HEK293 (cell line): ENCODE data around the gene DNAJC30.

Source experiments
- BCL6B ChIP-seq: fragments of 450-650 bp; formaldehyde crosslinking; IDR thresholded peaks from 2 replicates; pipeline ENCODE4 v1.5.1; 2017; ENCODE audit warnings: missing biosample characterization, missing genetic modification characterization
- GLI4 ChIP-seq: fragments of 450-650 bp; formaldehyde crosslinking; IDR thresholded peaks from 2 replicates; pipeline ENCODE4 v1.5.1; 2016; ENCODE audit warnings: missing biosample characterization, missing genetic modification characterization
- KLF1 ChIP-seq: fragments of 450-650 bp; formaldehyde crosslinking; IDR thresholded peaks from 2 replicates; pipeline ENCODE4 v1.5.1; 2016; ENCODE audit warnings: missing biosample characterization, missing genetic modification characterization
- PATZ1 ChIP-seq: fragments of 450-650 bp; formaldehyde crosslinking; IDR thresholded peaks from 2 replicates; pipeline ENCODE4 v1.5.1; 2016; ENCODE audit warnings: missing biosample characterization, missing genetic modification characterization
- SALL2 ChIP-seq: fragments of 450-650 bp; formaldehyde crosslinking; IDR thresholded peaks from 2 replicates; pipeline ENCODE4 v1.5.0; 2017; ENCODE audit warnings: missing biosample characterization, mild to moderate bottlenecking, missing genetic modification characterization, borderline replicate concordance
- ZIC2 ChIP-seq: fragments of 450-650 bp; formaldehyde crosslinking; IDR thresholded peaks from 2 replicates; pipeline ENCODE4 v1.5.1; 2016; ENCODE audit warnings: missing biosample characterization, missing genetic modification characterization
- ZNF10 ChIP-seq: fragments of 450-650 bp; formaldehyde crosslinking; IDR thresholded peaks from 2 replicates; pipeline ENCODE4 v1.5.1; 2017; ENCODE audit warnings: missing biosample characterization, missing genetic modification characterization
- ZNF175 ChIP-seq: fragments of 450-650 bp; formaldehyde crosslinking; IDR thresholded peaks from 2 replicates; pipeline ENCODE4 v1.5.1; 2016; ENCODE audit warnings: missing biosample characterization, missing genetic modification characterization
- ZNF184 ChIP-seq: fragments of 450-650 bp; IDR thresholded peaks from 2 replicates; pipeline ENCODE4 v1.5.1; 2018; ENCODE audit warnings: missing biosample characterization, mild to moderate bottlenecking, missing genetic modification characterization
- ZNF19 ChIP-seq: fragments of 450-650 bp; formaldehyde crosslinking; IDR thresholded peaks from 2 replicates; pipeline ENCODE4; 2016; ENCODE audit warnings: missing biosample characterization, missing genetic modification characterization, low read depth
- ZNF26 ChIP-seq: fragments of 450-650 bp; formaldehyde crosslinking; IDR thresholded peaks from 2 replicates; pipeline ENCODE4 v1.5.1; 2016; ENCODE audit warnings: missing biosample characterization, missing genetic modification characterization
- ZNF266 ChIP-seq: fragments of 450-650 bp; formaldehyde crosslinking; IDR thresholded peaks from 2 replicates; pipeline ENCODE4 v1.5.1; 2016; ENCODE audit warnings: missing biosample characterization, missing genetic modification characterization, low read depth
- ZNF341 ChIP-seq: fragments of 450-650 bp; formaldehyde crosslinking; IDR thresholded peaks from 2 replicates; pipeline ENCODE4; 2016; ENCODE audit warnings: low read depth, missing biosample characterization, missing genetic modification characterization
- ZNF37A ChIP-seq: fragments of 450-650 bp; IDR thresholded peaks from 2 replicates; pipeline ENCODE4 v1.5.1; 2018; ENCODE audit warnings: missing biosample characterization, missing genetic modification characterization
- ZNF544 ChIP-seq: fragments of 450-650 bp; formaldehyde crosslinking; IDR thresholded peaks from 2 replicates; pipeline ENCODE4 v1.5.0; 2017; ENCODE audit warnings: missing biosample characterization, missing genetic modification characterization
- ZNF560 ChIP-seq: fragments of 450-650 bp; formaldehyde crosslinking; IDR thresholded peaks from 2 replicates; pipeline ENCODE4 v1.5.1; 2017; ENCODE audit warnings: missing biosample characterization, missing genetic modification characterization, borderline replicate concordance
- ZNF610 ChIP-seq: fragments of 450-650 bp; formaldehyde crosslinking; IDR thresholded peaks from 2 replicates; pipeline ENCODE4 v1.5.1; 2016; ENCODE audit warnings: missing biosample characterization, missing genetic modification characterization, borderline replicate concordance
- ZNF623 ChIP-seq: fragments of 450-650 bp; formaldehyde crosslinking; IDR thresholded peaks from 2 replicates; pipeline ENCODE4 v1.5.1; 2016; ENCODE audit warnings: missing biosample characterization, missing genetic modification characterization
- ZNF664 ChIP-seq: fragments of 450-650 bp; formaldehyde crosslinking; IDR thresholded peaks from 2 replicates; pipeline ENCODE4 v1.5.1; 2016; ENCODE audit warnings: missing biosample characterization, missing genetic modification characterization
- ZNF670 ChIP-seq: fragments of 450-650 bp; formaldehyde crosslinking; IDR thresholded peaks from 2 replicates; pipeline ENCODE4 v1.5.1; 2016; ENCODE audit warnings: missing biosample characterization, missing genetic modification characterization, low read depth
- ZNF704 ChIP-seq: fragments of 450-650 bp; formaldehyde crosslinking; IDR thresholded peaks from 2 replicates; pipeline ENCODE4 v1.5.1; 2016; ENCODE audit warnings: missing biosample characterization, missing genetic modification characterization
- ZNF792 ChIP-seq: fragments of 450-650 bp; formaldehyde crosslinking; IDR thresholded peaks from 2 replicates; pipeline ENCODE4 v1.5.1; 2016; ENCODE audit warnings: missing biosample characterization, missing genetic modification characterization
- ZNF843 ChIP-seq: fragments of 450-650 bp; formaldehyde crosslinking; IDR thresholded peaks from 2 replicates; pipeline ENCODE4 v1.5.1; 2016; ENCODE audit warnings: missing biosample characterization, missing genetic modification characterization
- ZSCAN23 ChIP-seq: fragments of 450-650 bp; formaldehyde crosslinking; IDR thresholded peaks from 2 replicates; pipeline ENCODE4 v1.5.1; 2016; ENCODE audit warnings: missing biosample characterization, missing genetic modification characterization
- TF ChIP-seq, protein P1 (sequence below): fragments of 450-650 bp; formaldehyde crosslinking; IDR thresholded peaks from 2 replicates; pipeline ENCODE4 v1.5.1; 2016; ENCODE audit warnings: missing biosample characterization, missing genetic modification characterization
- TF ChIP-seq, protein P2 (sequence below): fragments of 450-650 bp; formaldehyde crosslinking; IDR thresholded peaks from 2 replicates; pipeline ENCODE4 v1.5.1; 2016; ENCODE audit warnings: missing biosample characterization, missing genetic modification characterization
- TF ChIP-seq, protein P3 (sequence below): fragments of 450-650 bp; formaldehyde crosslinking; IDR thresholded peaks from 2 replicates; pipeline ENCODE4 v1.5.1; 2016; ENCODE audit warnings: missing biosample characterization, missing genetic modification characterization

The DNAJC30 gene

DNA sequence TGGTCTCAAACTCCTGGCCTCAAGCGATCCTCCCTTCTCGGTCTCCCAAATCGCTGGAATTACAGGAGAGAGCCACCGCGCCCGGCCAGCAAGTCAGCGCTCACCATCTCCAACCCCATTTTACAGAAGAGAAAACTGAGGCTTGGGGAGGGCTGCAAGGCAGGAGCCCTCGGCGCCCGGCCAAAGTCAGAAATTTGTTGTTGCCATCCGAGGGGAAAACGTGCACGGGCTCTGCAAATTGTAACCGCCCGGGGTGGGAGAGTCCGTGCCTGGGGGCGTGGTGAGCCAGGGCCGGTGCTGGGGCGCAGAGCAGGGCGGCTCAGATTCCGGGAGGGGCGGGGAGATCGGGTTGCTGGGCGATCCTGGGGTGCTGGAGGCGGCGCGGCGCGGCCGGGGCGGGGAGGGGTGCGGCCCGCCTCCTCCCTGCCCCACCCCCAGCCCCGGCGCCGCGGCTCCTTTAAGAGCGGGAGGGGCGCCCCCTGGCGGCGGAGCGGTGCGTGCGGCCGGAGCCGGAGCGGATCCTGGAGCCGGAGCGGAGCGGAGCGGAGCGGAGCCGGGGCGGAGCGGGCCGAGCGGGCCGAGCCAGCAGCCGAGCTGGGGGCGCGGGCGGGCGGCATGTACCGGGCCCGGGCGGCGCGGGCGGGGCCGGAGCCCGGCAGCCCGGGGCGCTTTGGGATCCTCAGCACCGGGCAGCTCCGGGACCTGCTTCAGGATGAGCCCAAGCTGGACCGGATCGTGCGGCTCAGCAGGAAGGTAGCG is 15.7 kb downstream of the DNAJC30 start, which contains the start of gene VPS37D (continued):
- TF ChIP-seq GLI4: no peak
- peak; percentile 97 for TF ChIP-seq KLF1 (tag by site-specific recombination)
- no peak for TF ChIP-seq ZNF266 (tag by site-specific recombination)
- TF ChIP-seq, protein P1, sequence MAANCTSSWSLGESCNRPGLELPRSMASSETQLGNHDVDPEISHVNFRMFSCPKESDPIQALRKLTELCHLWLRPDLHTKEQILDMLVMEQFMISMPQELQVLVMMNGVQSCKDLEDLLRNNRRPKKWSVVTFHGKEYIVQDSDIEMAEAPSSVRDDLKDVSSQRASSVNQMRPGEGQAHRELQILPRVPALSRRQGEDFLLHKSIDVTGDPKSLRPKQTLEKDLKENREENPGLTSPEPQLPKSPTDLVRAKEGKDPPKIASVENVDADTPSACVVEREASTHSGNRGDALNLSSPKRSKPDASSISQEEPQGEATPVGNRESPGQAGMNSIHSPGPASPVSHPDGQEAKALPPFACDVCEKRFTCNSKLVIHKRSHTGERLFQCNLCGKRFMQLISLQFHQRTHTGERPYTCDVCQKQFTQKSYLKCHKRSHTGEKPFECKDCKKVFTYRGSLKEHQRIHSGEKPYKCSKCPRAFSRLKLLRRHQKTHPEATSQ (tag by site-specific recombination): no peak
- TF ChIP-seq ZNF19 (tag by site-specific recombination): no peak
- no peak for TF ChIP-seq ZNF670 (tag by site-specific recombination)
- TF ChIP-seq, protein P2, sequence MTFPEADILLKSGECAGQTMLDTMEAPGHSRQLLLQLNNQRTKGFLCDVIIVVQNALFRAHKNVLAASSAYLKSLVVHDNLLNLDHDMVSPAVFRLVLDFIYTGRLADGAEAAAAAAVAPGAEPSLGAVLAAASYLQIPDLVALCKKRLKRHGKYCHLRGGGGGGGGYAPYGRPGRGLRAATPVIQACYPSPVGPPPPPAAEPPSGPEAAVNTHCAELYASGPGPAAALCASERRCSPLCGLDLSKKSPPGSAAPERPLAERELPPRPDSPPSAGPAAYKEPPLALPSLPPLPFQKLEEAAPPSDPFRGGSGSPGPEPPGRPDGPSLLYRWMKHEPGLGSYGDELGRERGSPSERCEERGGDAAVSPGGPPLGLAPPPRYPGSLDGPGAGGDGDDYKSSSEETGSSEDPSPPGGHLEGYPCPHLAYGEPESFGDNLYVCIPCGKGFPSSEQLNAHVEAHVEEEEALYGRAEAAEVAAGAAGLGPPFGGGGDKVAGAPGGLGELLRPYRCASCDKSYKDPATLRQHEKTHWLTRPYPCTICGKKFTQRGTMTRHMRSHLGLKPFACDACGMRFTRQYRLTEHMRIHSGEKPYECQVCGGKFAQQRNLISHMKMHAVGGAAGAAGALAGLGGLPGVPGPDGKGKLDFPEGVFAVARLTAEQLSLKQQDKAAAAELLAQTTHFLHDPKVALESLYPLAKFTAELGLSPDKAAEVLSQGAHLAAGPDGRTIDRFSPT (tag by site-specific recombination): no peak
- no peak for TF ChIP-seq ZIC2 (tag by site-specific recombination)
- TF ChIP-seq ZNF184: no peak
- TF ChIP-seq ZNF792 (tag by site-specific recombination): no peak
- TF ChIP-seq ZNF843 (tag by site-specific recombination): no peak
- no peak for TF ChIP-seq ZSCAN23 (tag by site-specific recombination)
- TF ChIP-seq SALL2 (tag by site-specific recombination): no peak
- no peak for TF ChIP-seq ZNF704 (tag by site-specific recombination)
- TF ChIP-seq, protein P3, sequence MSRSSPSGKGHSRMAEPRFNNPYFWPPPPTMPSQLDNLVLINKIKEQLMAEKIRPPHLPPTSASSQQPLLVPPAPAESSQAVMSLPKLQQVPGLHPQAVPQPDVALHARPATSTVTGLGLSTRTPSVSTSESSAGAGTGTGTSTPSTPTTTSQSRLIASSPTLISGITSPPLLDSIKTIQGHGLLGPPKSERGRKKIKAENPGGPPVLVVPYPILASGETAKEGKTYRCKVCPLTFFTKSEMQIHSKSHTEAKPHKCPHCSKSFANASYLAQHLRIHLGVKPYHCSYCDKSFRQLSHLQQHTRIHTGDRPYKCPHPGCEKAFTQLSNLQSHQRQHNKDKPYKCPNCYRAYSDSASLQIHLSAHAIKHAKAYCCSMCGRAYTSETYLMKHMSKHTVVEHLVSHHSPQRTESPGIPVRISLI (tag by site-specific recombination): no peak
- TF ChIP-seq PATZ1 (tag by site-specific recombination): peak; percentile 84
- TF ChIP-seq ZNF341 (tag by site-specific recombination): no peak
- no peak for TF ChIP-seq ZNF560 (tag by site-specific recombination)
- no peak for TF ChIP-seq BCL6B (tag by site-specific recombination)
- TF ChIP-seq ZNF175: no peak
- TF ChIP-seq ZNF623 (tag by site-specific recombination): no peak
- 0 out of 2 replicates have a peak, but pooled peaks have one; percentile 15 for TF ChIP-seq ZNF10
- no peak for TF ChIP-seq ZNF610
- no peak for TF ChIP-seq ZNF37A (tag by site-specific recombination)
- no peak for TF ChIP-seq ZNF26 (tag by site-specific recombination)
- TF ChIP-seq ZNF544 (tag by site-specific recombination): no peak
- TF ChIP-seq ZNF664: no peak
